Activated CD8-positive, alpha-beta memory T cell treated with anti-CD3 and anti-CD28 coated beads, Interleukin-2, amount 50 U/mL, for 24 hours (primary cell): ENCODE data around the gene MYEOV.
A peak's percentile ranks its signal among the peaks of the same experiment; 100 is the strongest.

Experiments
- DNase-seq: peaks from one replicate; pipeline ENCODE4 v3.0.0-alpha.2; 2020; ENCODE audit errors: extremely low read depth

The MYEOV gene

DNA sequence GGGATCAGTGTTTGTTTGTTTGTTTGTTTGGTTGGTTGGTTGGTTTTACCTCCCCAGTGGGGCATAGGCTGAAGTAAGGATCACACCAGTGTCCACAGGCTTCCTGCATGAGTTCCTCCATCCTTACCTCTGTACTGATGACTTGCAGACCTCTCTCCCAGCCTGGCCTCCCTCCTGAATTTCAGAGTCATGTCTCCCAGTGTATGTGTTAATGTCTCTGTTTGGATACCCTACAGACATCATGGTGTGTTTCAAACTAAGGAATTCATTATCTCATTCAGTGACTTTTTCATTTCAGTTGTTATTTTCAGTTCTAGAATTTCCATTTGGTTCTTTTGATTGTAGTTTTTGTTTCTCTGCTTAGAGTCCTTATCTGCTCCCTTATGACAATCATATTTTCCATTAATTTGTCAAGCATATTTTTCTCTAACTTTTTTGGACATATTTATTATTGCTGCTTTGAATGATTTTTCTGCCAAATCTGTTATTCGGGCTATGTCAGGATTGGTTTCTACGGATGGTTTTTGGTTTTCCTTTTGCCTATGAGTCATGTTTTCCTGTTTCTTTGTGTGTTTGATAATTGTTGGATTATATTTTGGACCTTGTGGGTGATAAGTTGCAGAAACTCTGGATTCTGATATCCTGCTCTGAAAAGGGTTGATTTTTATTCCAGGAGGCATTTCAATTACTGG, 23.6 kb downstream of the MYEOV start:
- DNase-seq: no peak

DNA sequence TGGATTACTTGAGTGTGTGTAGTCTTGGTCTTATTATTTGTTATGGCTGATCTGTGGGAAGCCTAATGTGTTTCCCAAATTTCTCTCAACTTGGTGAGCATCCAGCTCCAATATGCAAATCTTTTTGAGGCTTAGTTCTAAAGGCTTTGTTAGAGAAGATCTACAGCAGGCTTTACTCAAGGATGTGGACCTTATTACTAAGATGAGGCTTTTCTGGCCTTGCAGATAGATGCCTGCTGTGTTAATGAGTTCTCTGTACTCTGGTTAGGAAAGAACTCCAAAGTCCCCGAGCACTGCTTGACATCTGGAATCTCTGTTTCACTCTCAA, 24.1 kb downstream of the MYEOV start:
- DNase-seq: no peak

DNA sequence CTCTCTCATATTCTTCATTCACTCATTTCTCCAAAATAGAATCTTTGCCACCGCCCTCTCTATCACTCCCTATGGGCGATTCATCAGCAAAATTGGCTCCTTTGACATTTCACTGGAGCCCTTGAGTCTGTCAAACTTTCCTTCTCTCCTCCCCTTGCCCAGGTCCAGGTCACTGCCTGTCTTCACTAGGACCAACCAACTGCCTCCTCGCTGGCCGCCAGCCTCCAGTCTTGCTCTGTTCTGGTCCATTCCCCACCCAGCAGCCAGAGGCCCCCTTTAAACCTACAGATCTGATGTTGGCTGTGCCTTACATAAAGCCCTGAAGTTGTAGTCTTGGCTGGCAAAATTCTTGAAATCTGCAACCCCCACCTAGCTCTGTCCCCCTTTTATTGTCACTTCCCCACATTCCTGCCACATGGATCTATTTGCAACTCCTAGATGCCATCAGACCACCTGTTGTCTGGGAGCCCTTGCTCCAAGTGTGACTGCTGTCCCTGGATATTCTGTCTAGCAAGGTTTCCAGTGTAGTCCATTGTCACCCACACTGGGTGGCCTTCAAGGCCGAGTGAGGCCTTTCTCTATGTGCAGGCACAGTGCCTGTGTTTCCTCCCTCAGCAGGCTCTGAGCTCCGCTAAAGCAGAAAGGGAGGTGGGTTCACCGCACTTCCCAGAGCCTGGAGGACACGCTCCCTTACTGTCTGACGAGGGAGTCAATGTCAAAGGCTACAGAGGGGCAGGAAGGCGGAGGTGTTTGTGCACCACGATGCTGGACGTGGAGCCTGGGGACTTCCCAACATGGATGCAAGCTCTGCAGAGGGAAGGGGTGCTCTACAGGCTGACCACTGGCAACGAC, 25.5 kb downstream of the MYEOV start:
- DNase-seq: no peak

DNA sequence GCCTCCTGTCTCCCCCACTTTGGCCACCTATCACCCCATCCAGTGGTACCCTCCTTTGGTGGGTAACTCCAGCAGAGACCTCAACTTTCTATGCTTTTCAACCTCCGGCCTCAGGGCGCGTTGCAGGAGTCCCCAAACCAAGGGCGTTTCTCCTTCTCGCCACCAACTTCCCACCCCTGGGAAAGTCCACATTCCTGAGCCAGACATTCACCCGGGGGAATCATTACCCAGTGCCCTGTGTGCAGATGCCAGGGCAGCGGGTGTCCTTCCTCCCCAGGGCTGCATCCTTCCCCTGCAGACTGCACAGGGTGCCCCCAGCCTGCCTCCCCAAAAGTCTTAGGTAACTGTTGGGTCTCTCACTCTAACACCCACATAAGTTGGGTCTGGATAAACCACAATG, 26.4 kb downstream of the MYEOV start:
- DNase-seq: no peak

DNA sequence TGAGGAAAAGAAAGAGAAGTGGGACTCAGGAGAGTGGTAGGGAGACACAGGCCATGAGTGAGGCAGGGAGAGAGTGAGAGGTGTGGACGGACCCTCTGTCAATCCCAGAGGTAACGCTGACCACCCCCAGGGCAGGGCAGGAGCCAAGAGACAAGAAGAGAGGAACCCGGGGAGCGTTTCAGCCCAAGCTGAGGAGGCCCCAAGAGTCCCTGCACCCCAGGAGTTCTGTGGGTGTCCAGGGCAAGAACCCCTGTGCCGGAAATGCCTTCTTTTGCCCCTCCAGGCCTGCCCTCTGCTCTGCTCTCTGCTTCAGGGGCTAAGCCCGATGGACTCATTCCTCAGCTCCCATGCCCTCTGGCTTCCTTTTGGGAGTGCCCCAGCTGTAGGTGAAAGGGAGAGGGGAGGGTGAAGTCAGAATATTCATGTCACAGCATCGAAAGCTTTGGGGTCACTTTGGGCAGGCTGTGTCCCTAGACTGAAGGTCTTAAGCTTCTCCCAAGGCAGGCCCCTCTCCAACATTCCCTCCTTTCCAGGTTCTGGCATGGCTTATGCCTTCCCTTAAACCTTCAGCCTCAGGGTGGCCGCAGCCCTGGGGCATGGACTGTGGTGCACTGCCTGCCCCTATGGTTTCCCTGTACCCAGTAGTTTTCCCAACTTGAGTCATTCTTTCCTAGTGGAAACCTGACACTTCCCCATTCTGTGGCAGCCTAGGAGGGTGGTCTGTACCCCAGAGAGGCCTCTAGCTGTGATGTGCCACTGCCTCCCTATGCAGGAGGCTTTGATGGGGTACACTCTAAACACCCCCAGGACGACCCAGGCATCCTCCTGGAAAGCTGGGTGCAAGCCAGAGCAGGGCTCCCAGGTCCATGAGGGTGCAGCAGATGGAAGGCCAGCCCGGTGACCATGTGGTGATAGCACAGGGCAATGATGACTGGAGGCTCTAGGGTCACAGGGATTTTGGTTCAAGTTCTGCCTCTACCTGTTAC, 27.1 kb downstream of the MYEOV start:
- no peak for DNase-seq

DNA sequence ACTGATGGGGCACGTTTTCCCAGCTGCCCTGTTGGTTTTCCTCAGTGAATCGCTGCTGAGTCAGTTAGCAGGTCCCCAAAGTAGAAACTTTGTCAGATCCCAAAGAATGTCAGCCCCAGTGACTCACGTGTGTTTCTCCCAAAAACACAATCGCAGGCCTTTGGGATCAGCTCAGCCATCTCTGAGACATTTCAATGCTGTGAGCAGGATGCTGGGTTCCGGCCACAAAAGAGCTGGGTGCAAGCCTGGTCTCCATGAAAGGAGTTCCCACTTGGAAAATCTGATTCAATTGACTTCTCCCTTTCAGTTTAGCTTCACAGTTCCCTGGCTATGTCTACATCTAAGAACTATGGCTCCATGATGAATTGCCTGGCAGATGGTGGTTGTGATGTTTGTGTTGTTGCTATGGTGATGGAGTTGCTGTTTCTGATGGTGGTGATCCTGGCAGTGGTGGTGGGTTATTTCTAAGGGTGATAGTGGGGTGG, 28.0 kb downstream of the MYEOV start:
- no peak for DNase-seq

DNA sequence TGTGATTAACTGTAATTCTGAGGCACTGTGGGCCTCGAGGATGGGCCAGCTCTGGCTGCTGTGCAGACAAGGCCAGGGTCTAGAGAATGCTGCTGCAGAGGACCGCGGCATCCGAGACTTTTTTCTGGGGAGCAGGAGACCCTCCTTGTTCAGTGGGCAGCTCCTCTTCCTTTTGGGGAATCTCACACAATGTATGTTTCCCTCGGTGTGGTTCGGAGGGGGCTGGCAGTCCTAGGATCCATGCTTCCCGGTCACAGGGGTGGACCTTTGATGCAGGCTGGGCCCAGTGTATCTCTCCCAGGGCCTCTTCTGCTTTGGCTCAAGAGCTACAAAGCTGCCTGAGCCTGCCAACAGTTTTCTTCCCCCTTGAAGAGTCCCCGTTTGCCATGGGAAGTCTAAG, 31.5 kb downstream of the MYEOV start:
- DNase-seq: no peak

DNA sequence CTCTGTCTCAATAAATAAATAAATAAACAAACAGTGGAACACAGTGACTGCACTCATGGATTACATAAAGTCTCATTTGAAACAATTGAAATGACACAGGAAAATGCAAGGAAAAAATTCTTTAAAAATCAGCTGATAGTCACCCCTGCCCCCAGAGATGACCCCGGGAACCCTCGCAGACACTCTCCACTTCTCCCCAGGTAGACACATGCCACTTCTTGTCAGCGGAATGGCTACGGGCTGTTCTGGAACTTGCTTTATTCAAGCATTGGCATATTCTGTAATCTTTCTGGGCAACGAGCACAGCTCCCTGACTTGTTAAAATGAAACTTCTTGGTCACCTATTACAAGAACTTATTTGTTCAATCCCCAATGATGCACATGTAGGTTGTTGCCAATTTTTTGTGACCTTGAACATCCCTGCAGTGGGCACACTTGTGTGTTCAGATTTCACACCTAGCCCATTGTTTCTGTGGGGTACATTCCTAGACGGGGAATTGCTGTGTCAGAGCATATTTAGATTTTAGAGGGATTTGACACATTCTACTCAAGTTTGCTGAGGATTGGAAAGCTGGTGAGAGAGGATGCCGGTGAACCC, 32.8 kb downstream of the MYEOV start:
- DNase-seq: no peak

DNA sequence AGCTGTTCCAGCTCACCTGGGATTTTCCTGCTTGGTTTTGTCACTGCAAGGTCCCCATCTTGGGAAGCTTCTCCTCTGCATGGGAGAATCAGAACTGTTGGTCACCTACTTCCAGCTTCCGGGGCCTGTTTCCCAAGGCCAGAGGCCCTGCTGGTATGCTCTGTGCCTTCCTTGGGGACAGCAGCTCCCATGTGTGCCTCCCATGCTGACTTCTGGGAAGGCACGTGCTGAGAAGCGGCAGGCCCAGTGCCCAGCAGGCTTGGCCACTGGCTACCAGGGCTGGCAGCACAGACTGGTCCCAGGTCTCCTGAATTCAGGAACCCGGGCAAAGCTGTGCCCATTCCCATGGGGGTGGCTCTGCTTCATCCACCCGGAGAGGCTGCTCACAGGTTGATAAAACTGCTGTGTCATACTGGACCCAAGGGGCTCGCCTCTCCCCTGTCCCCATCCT, 33.8 kb downstream of the MYEOV start:
- no peak for DNase-seq

DNA sequence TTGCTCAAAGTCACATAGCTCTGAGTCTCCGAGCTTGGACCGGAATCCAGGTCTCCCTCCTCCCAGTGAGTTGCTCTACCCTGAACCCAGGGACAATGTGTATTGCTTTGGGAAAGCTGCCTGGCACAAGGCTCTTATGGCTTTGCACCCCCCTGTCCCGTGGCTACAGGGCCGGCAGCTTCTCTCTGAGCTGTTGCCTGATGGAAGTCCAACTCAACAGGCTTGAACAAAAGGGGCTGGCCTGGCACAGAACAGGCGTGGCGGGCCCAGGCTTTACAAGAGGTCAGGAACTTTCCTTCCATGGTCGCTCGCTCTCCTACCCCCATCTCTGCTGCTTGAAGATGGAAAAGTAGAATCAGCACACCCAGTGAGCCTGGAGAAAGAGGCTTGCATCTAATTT, 34.3 kb downstream of the MYEOV start:
- no peak for DNase-seq

DNA sequence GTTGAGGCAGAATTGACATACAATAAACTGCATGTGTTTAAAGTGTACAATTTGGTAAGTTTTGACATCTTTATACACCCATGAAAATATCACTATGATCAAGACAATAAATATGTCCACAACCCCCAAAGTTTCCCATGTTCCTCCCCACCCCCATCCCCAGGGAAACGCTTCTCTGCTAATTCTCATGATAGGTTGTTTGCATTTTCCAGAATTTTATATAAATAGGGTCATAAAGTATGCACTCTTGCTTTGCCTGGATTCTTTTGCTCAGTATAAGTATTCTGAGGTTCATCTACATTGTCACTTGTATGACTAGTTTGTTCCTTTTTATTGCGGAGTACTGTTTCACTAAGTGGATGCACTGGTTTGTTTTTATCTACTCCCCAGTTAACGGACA, 35.6 kb downstream of the MYEOV start:
- DNase-seq: no peak

DNA sequence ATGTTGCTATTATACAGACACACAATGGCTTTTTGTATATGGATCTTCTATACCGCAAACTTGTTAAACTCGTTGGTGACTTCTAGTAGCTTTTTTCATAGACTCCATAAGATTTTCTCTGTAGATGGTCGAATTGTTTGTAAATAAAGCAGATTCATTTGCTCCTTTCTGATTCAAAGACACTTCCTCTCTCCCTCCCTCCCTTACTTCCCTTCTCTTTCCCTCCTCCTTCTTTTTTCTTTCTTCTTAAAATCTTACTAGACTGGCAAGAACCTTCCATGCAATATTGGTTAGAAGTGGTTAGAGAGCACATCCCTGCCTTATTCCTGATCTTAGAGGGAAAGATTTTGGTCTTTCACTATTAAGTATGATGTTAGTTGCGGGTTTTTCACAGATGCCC, 36.4 kb downstream of the MYEOV start:
- no peak for DNase-seq

DNA sequence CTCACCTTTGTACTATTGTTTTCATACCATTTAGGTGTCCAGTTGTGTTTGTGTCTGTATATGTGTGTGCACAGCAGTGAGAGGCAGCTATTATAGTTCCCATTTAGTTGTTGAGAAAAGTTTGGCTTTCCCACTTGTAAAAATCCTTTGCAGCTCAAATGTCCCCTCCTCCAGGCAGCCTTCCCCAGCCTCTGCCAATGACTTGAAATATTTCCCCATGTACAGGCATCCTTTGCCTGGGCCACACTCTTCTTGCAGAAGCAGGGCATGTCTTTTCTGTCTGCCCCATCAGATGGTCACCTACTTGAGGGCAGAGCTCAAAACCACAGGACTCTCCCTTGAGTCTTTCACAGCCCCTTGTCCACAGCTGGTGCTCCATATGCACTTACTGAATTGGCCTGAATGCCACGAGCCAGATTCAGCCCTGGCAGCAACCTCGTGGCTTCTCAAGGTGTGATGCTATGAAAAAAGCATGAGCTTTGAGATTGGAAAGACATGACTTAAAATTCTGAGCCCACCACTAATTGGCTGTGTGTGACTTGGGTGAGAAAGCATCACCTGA, 39.3 kb downstream of the MYEOV start:
- DNase-seq: no peak

DNA sequence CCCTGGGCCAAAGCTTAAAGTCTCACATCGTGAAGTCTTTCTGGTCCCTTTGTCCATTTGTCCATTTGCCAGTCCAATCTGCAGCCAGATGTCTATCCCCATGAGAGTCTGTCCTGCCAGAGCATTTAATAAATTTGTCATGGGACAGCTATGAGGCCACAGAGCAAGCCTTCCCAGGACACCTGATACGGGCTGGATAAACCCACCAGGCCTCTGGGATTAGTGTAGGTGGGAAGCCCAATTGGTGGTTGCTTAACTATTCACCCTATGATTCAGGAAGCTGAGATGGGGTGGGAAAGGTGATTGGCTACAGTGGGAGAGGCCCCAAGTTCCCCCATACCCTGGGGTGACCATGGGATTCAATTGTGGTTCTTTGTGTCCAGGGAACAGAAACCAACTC, 39.9 kb downstream of the MYEOV start:
- no peak for DNase-seq

DNA sequence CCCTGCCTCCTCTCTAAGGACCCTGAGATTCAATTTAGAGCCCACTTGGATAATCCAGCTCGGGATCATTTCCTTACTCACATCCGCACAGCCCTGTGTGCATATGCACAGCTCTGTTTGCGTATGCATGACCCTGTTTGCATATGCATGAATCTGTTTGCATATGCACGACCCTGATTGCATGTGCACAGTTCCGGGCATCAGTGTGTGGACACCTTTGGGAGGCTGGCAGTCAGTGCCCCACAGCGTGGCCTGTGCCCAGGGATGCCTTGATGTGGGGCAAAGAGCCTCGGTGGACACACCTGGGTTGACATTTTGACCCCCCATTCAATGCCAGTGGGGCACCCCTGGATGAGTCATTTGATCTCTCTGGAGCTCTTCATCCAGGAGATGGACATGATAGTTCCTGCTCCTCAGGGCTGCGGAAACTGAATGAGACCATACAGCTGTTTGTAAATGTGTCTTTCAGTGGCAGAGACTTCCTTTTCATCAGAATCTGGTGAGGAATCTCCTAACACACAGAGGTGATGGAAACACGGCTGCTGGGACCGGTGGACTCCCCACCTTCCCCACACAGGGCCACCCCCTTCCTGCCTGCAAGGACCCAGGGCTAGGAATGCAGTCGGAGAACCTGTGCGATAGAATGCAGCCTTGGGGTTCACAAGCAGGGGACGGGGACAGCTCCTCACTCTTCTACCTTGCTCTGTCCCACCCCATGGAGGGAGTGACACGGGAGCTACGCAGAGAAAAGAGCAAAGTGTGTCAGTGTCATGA, 41.2 kb downstream of the MYEOV start:
- no peak for DNase-seq

DNA sequence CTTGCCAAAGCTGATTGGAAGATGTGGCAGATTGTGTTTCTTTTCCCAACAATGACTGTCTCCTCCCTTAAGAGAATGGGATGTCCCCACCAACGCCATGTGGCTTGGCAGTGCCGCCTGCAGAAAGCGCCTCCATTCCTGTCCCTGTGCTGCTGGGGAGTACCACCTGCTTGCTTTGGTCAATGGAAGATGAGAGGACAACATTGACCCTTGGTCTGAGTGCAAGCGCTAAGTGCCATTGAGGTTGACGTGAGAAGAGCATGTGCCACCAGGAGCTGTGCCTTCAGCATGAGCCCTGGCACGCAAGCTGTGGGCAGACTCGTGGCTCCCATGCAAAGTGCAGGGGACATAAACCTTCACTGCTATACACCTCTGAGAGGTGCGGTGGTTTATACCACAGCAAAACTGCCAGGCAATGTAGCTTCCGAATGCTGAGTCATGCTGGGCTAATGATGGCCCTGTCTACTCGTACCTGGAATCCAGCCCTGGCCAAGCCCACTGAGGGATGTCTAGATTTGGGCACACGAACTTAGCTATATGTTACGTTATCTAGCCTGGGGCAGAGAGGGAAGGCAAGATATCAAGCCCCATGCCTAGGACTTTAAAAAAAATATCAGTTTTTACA, 41.9 kb downstream of the MYEOV start:
- no peak for DNase-seq

DNA sequence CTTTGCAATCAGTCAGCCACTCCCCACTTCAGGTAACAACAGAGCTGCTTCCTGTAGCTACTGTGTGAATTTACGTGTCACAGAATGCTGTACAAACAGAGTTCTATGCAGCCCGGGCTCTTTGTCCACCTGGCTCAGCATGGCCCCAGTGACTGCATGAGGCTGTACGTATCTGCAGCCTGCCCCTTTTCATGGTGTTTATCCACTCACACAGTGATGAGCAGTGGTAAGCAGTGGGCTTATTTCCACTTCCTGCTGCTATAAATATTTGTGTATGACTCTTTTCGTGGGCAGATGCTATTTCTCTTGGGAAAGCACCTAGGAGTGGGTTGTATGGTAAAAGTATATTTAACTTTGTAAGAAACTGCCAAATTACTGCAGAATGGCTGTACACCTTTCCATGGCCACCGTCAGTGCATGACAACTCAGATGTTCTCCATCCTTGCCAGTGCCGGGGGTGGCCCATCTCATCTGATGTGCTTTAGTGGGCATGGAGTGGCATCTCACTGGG, 43.3 kb downstream of the MYEOV start:
- DNase-seq: peak; percentile 8

DNA sequence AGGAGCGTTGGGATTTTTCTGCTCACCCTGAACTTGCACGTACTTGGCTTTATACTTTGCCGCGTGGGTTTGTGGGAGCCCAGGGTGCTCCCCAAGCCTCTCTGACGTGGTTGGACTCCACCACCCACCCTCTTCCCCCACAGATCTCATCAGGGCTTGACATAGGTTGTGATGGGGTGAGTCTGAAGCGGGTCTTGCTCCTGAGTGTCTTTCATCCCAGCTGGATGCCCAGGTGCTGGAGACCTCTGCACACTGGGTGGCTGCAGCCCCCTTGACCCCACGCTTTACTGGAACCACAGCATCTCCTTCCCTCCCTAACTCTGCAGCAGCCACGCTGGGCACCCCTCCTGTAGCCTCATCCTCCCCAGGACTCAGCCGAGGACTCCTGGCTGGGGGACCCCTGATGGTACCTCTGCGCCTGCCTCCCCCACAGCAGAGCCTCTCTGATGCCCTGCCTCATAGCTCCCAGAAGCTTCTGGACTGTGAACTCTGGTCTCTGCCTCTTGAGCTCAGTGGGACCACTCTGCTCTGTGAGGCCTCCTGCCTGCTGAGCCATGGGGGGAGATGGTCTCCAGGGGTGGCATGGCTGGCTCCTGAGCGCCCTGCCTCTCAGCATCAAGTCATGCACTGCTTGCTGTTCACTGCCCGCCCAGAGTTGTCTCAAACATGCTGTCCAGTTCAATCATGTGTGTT, 45.2 kb downstream of the MYEOV start:
- no peak for DNase-seq

DNA sequence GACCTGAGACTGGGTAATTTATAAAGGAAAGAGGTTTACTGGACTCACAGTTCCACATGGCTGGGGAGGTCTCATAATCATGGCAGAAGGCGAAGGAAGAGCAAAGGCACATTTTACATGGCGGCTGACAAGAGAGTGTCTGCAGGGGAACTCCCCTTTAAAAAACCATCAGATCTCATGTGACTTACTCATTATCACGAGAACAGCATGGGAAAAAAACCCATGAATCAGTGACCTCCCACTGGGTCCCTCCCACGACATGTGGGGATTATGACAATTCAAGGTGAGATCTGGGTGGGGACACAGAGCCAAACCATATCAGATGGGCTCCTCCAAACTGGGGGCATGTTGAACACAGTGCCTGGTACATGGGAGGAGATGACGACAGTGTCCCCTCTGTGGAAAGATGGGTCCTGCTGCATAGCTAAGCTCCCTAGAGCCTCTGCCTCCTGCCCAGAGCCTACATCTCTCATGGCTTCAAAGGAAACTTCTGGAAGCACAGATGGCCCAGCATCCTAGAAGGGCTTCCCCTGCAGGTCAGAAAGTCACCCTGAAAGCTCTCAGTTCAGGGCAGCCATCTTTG, 46.1 kb downstream of the MYEOV start:
- DNase-seq: no peak
